Stimulated activated naive B cell treated with anti-CD40 and anti-IgM and Interleukin-4, amounts not matched to agents 10 μg/mL and 1 μg/mL and 100 μg/mL, for 72 hours (primary cell): ENCODE results near the gene LGR4.
A peak's percentile ranks its signal among the peaks of the same experiment; 100 is the strongest.

Experiments used
- ATAC-seq, 2 donors: fragments of 150-1000 bp; cut with Tn5 transposase; replicated peaks; 2 replicates each; pipeline ENCODE4 v1.10.0; 2021; ENCODE audit warnings: moderate library complexity in 1 of 2
- DNase-seq: peaks from one replicate; pipeline ENCODE4 v3.0.0; 2021
- H3K27ac Mint-ChIP-seq: one replicate; pipeline ENCODE4 v1.8.0; 2022; ENCODE audit warnings: mild to moderate bottlenecking, mixed read lengths
- H3K27me3 Mint-ChIP-seq, 2 donors: one replicate each; pipeline ENCODE4 v1.8.0; 2022; ENCODE audit warnings: mixed read lengths in 2 of 2
- H3K36me3 Mint-ChIP-seq, 2 donors: one replicate each; pipeline ENCODE4 v1.8.0; 2022; ENCODE audit warnings: mixed read lengths in 2 of 2, mild to moderate bottlenecking in 1 of 2
- H3K4me1 Mint-ChIP-seq, 2 donors: one replicate each; pipeline ENCODE4 v1.8.0; 2022; ENCODE audit warnings: mixed read lengths in 2 of 2, mild to moderate bottlenecking in 1 of 2
- H3K4me3 Mint-ChIP-seq, 2 donors: one replicate each; pipeline ENCODE4 v1.8.0; 2022; ENCODE audit warnings: mild to moderate bottlenecking in 2 of 2, mixed read lengths in 2 of 2, moderate library complexity in 1 of 2
- H3K9me3 Mint-ChIP-seq, 2 donors: one replicate each; pipeline ENCODE4 v1.8.0; 2022; ENCODE audit warnings: mixed read lengths in 2 of 2, mild to moderate bottlenecking in 1 of 2

Gene LGR4

GRCh38 chr11:27362749-27363575, 109.6 kb downstream of the LGR4 start, which contains the start of gene CCDC34:
Gene CCDC34 (minus strand): TSS chr11:27363215. CDS start chr11:27363194, 21 bp downstream.
- Mint-ChIP-seq H3K27me3 (no peaks in the 10 kb centered on the region), H3K27ac (peak within 1 kb of the TSS; percentile 94), H3K9me3 (no peaks in the 10 kb centered on the region), H3K4me3 (peak within 1 kb of the TSS; percentile 93 to 97), H3K4me1 (peaks cover 16 to 24% of the 10 kb centered on the region in 2 donors), H3K36me3 (no peaks in the 10 kb centered on the region)
- peak; percentile 87 for DNase-seq
- peak; percentile 99 for ATAC-seq

- ATAC-seq (no peak), DNase-seq (no peak)
- Mint-ChIP-seq H3K9me3 (no peaks in the 10 kb centered on the region), H3K27ac (no peak overlapping the region), H3K36me3 (no peaks in the 10 kb centered on the region), H3K27me3 (no peaks in the 10 kb centered on the region), H3K4me1 (peaks cover 16 to 24% of the 10 kb centered on the region in 2 donors), H3K4me3 (peak overlapping the region; percentile 93 to 97)
Observed at GRCh38 chr11:27361649-27362431, 110.8 kb downstream of the LGR4 start.

GRCh38 chr11:27358296-27358695, 114.3 kb downstream of the LGR4 start:
- H3K27ac Mint-ChIP-seq: no peak overlapping the region
- H3K9me3 Mint-ChIP-seq: no peaks in the 10 kb centered on the region
- peaks cover 10 to 19% of the 10 kb centered on the region in 2 donors for H3K4me1 Mint-ChIP-seq
- ATAC-seq (no peak), DNase-seq (no peak)
- H3K4me3 Mint-ChIP-seq: no peak overlapping the region
- H3K36me3 Mint-ChIP-seq: no peaks in the 10 kb centered on the region
- H3K27me3 Mint-ChIP-seq: no peaks in the 10 kb centered on the region

- no peak overlapping the region for H3K27ac Mint-ChIP-seq
- DNase-seq (no peak), ATAC-seq (no peak)
- H3K4me3 Mint-ChIP-seq: no peak overlapping the region
- H3K27me3 Mint-ChIP-seq: no peaks in the 10 kb centered on the region
- no peaks in the 10 kb centered on the region for H3K9me3 Mint-ChIP-seq
- peaks cover 5 to 8% of the 10 kb centered on the region in 2 donors for H3K4me1 Mint-ChIP-seq
- no peaks in the 10 kb centered on the region for H3K36me3 Mint-ChIP-seq
Observed at GRCh38 chr11:27357250-27357649, 115.3 kb downstream of the LGR4 start.

- no peak overlapping the region for H3K27ac Mint-ChIP-seq
Observed at GRCh38 chr11:27356624-27357222, 115.9 kb downstream of the LGR4 start.

GRCh38 chr11:27355575-27356104, 117.0 kb downstream of the LGR4 start:
- H3K36me3 Mint-ChIP-seq: no peaks in the 10 kb centered on the region
- no peak overlapping the region for H3K27ac Mint-ChIP-seq
- no peak overlapping the region for H3K4me3 Mint-ChIP-seq
- no peaks in the 10 kb centered on the region for H3K9me3 Mint-ChIP-seq
- ATAC-seq: no peak
- H3K27me3 Mint-ChIP-seq: no peaks in the 10 kb centered on the region
- no peaks in the 10 kb centered on the region for H3K4me1 Mint-ChIP-seq
- no peak for DNase-seq

More at GRCh38 chr11:27356624-27357222, 115.9 kb downstream of the LGR4 start:
- Mint-ChIP-seq H3K4me3 (no peak overlapping the region), H3K27me3 (no peaks in the 10 kb centered on the region), H3K9me3 (no peaks in the 10 kb centered on the region), H3K36me3 (no peaks in the 10 kb centered on the region), H3K4me1 (peaks cover 3% of the 10 kb centered on the region in 2 donors)
- ATAC-seq (no peak), DNase-seq (no peak)

GRCh38 chr11:27354359-27354965, 118.1 kb downstream of the LGR4 start:
- Mint-ChIP-seq H3K36me3 (peaks cover 3 to 5% of the 10 kb centered on the region in 2 donors), H3K9me3 (no peaks in the 10 kb centered on the region), H3K4me3 (no peak overlapping the region), H3K27ac (no peak overlapping the region), H3K27me3 (no peaks in the 10 kb centered on the region), H3K4me1 (no peaks in the 10 kb centered on the region)
- DNase-seq: no peak
- ATAC-seq: no peak

GRCh38 chr11:27353593-27354358, 118.8 kb downstream of the LGR4 start:
- ATAC-seq (peak in 1 of 2 donors; percentile 33), DNase-seq (no peak)
- H3K9me3 Mint-ChIP-seq: no peaks in the 10 kb centered on the region
- H3K36me3 Mint-ChIP-seq: peaks cover 3 to 5% of the 10 kb centered on the region in 2 donors
- no peaks in the 10 kb centered on the region for H3K27me3 Mint-ChIP-seq
- no peak overlapping the region for H3K27ac Mint-ChIP-seq
- no peaks in the 10 kb centered on the region for H3K4me1 Mint-ChIP-seq
- no peak overlapping the region for H3K4me3 Mint-ChIP-seq

- Mint-ChIP-seq H3K4me3 (no peak overlapping the region), H3K27ac (no peak overlapping the region), H3K36me3 (peaks cover 4 to 8% of the 10 kb centered on the region in 2 donors), H3K27me3 (no peaks in the 10 kb centered on the region), H3K9me3 (no peaks in the 10 kb centered on the region), H3K4me1 (no peaks in the 10 kb centered on the region)
- DNase-seq (no peak), ATAC-seq (no peak)
Observed at GRCh38 chr11:27352781-27353180, 119.8 kb downstream of the LGR4 start.

- H3K4me1 Mint-ChIP-seq: no peaks in the 10 kb centered on the region
- no peak overlapping the region for H3K27ac Mint-ChIP-seq
- peaks cover 4 to 15% of the 10 kb centered on the region in 2 donors for H3K36me3 Mint-ChIP-seq
- ATAC-seq (no peak), DNase-seq (no peak)
- no peaks in the 10 kb centered on the region for H3K9me3 Mint-ChIP-seq
- no peak overlapping the region for H3K4me3 Mint-ChIP-seq
- no peaks in the 10 kb centered on the region for H3K27me3 Mint-ChIP-seq
Observed at GRCh38 chr11:27350511-27350910, 122.1 kb downstream of the LGR4 start.

GRCh38 chr11:27349919-27350318, 122.7 kb downstream of the LGR4 start:
- ATAC-seq: no peak
- no peak for DNase-seq
- no peaks in the 10 kb centered on the region for H3K9me3 Mint-ChIP-seq

GRCh38 chr11:27348340-27348873, 124.2 kb downstream of the LGR4 start:
- ATAC-seq: no peak
- DNase-seq: no peak
- Mint-ChIP-seq H3K27me3 (no peaks in the 10 kb centered on the region), H3K27ac (no peak overlapping the region), H3K4me3 (no peak overlapping the region), H3K36me3 (peaks cover 4 to 17% of the 10 kb centered on the region in 2 donors), H3K9me3 (no peaks in the 10 kb centered on the region), H3K4me1 (no peaks in the 10 kb centered on the region)

More at GRCh38 chr11:27349919-27350318, 122.7 kb downstream of the LGR4 start:
- H3K4me3 Mint-ChIP-seq: no peak overlapping the region
- no peaks in the 10 kb centered on the region for H3K4me1 Mint-ChIP-seq
- H3K27me3 Mint-ChIP-seq: no peaks in the 10 kb centered on the region
- H3K36me3 Mint-ChIP-seq: peaks cover 4 to 15% of the 10 kb centered on the region in 2 donors
- no peak overlapping the region for H3K27ac Mint-ChIP-seq
